WI38 (cell line): ENCODE results near the gene FLT1.

Experiments
- H3K4me3 ChIP-seq: 2 replicates; pipeline ENCODE4 v1.5.1; 2011; ENCODE audit warnings: low read depth, mild to moderate bottlenecking, control low read depth, low read length
- TF ChIP-seq, protein P1 (sequence below): IDR thresholded peaks from 2 replicates; pipeline ENCODE4 v1.5.1; 2012; ENCODE audit warnings: low read depth, mild to moderate bottlenecking, control low read depth, low read length

The FLT1 gene

GRCh38 chr13:28533125-28533436 is 38.2 kb upstream of the FLT1 start:
- peak overlapping the region; percentile 55 for H3K4me3 ChIP-seq
- TF ChIP-seq, protein P1, sequence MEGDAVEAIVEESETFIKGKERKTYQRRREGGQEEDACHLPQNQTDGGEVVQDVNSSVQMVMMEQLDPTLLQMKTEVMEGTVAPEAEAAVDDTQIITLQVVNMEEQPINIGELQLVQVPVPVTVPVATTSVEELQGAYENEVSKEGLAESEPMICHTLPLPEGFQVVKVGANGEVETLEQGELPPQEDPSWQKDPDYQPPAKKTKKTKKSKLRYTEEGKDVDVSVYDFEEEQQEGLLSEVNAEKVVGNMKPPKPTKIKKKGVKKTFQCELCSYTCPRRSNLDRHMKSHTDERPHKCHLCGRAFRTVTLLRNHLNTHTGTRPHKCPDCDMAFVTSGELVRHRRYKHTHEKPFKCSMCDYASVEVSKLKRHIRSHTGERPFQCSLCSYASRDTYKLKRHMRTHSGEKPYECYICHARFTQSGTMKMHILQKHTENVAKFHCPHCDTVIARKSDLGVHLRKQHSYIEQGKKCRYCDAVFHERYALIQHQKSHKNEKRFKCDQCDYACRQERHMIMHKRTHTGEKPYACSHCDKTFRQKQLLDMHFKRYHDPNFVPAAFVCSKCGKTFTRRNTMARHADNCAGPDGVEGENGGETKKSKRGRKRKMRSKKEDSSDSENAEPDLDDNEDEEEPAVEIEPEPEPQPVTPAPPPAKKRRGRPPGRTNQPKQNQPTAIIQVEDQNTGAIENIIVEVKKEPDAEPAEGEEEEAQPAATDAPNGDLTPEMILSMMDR = no peak

- peak overlapping the region; percentile 55 for H3K4me3 ChIP-seq
- TF ChIP-seq, protein P1 = no peak
Measured at GRCh38 chr13:28532388-28533124, 37.6 kb upstream of the FLT1 start.

- TF ChIP-seq, protein P1 = no peak
- peak overlapping the region; percentile 55 for H3K4me3 ChIP-seq
Measured at GRCh38 chr13:28531845-28532387, 37.0 kb upstream of the FLT1 start.

- H3K4me3 ChIP-seq = peak overlapping the region; percentile 55
- TF ChIP-seq, protein P1 = no peak
Measured at GRCh38 chr13:28531077-28531844, 36.3 kb upstream of the FLT1 start.

DNA sequence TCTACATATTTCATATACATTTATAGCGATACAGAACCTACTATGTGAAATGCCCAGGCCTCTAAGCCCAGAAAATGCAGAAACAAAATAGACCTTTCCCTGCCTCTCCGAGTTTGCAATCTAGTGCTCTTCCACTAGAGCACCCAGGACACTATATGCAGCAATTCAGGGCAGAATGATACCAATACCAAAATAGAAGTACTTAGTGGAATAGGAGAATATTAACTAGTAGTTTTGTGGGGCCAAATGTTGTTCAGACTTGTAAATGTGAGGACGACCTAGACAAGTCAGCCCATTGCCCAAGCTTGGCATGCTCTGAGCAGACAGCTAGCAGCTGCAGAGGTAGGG is 35.8 kb upstream of the FLT1 start:
- peak overlapping the region; percentile 55 for H3K4me3 ChIP-seq
- TF ChIP-seq, protein P1 = no peak

DNA sequence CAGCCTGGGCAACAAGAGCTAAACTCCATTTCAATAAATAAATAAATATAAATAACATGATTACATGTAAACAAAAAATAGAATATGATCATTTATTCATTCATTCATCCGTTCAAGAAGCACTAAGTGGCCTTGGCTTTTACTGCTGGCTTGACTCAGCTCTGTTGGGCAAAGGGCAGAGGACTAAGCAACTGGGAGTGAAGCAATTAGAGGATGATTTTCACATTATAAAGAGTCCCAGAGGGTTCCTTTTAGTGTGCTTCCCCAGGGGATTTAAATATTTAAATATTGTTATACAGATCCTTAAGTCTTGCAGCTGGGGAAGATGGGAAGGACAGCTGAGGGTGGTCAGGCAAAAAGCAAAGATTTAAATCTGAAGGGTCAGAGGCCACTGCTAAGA is 34.9 kb upstream of the FLT1 start:
- TF ChIP-seq, protein P1 = no peak
- H3K4me3 ChIP-seq = no peak overlapping the region

- TF ChIP-seq, protein P1 = no peak
- no peak overlapping the region for H3K4me3 ChIP-seq
Measured at GRCh38 chr13:28528848-28529247, 33.9 kb upstream of the FLT1 start.
